ENCODE results near the gene NINL. TPM values are rescaled to one million over a fixed set of nuclear protein-coding genes. Genes with fewer than 3 reads are reported as not detected.

NINL gene
- total RNA-seq, 2 donors from 2014 or later = 5.0 to 5.2 TPM

- ATAC-seq = no peak
- DNase-seq = no peak
- intact Hi-C loops (cut with DNase I, micrococcal nuclease) = no loop called here
Observed at GRCh38 chr20:25460566-25461280, 124.6 kb downstream of the NINL start.

- ATAC-seq = no peak
- intact Hi-C loops (cut with DNase I, micrococcal nuclease) = no loop called here
- DNase-seq = no peak
Observed at GRCh38 chr20:25459916-25460535, 125.3 kb downstream of the NINL start.

- DNase-seq (no peak), ATAC-seq (no peak)
- intact Hi-C loops (cut with DNase I, micrococcal nuclease) = no loop called here
Observed at GRCh38 chr20:25459111-25459830, 126.1 kb downstream of the NINL start.

- ATAC-seq (no peak), DNase-seq (no peak)
- intact Hi-C loops (cut with DNase I, micrococcal nuclease) = no loop called here
Observed at GRCh38 chr20:25457886-25458680, 127.2 kb downstream of the NINL start.

- DNase-seq (no peak), ATAC-seq (no peak)
- intact Hi-C loops (cut with DNase I, micrococcal nuclease) = no loop called here
Observed at GRCh38 chr20:25454153-25454900, 131.0 kb downstream of the NINL start.

- DNase-seq (no peak), ATAC-seq (no peak)
- intact Hi-C loops (cut with DNase I, micrococcal nuclease) = no loop called here
Observed at GRCh38 chr20:25453035-25453810, 132.1 kb downstream of the NINL start.

- ATAC-seq (no peak), DNase-seq (no peak)
- intact Hi-C loops (cut with DNase I, micrococcal nuclease) = no loop called here
Observed at GRCh38 chr20:25452333-25452732, 133.0 kb downstream of the NINL start.

- intact Hi-C loops (cut with DNase I, micrococcal nuclease) = no loop called here
- DNase-seq = no peak
- no peak for ATAC-seq
Observed at GRCh38 chr20:25447671-25448070, 137.7 kb downstream of the NINL start.

- no peak for DNase-seq
- intact Hi-C loops (cut with DNase I, micrococcal nuclease) = no loop called here
- no peak for ATAC-seq
Observed at GRCh38 chr20:25444556-25444955, 140.8 kb downstream of the NINL start.

- intact Hi-C loops (cut with DNase I, micrococcal nuclease) = no loop called here
- ATAC-seq = no peak
Observed at GRCh38 chr20:25439328-25439727, 146.0 kb downstream of the NINL start.

GRCh38 chr20:25437153-25437581 is 148.2 kb downstream of the NINL start:
- ATAC-seq (no peak), DNase-seq (no peak)
- intact Hi-C loops (cut with DNase I, micrococcal nuclease) = no loop called here

More at GRCh38 chr20:25439328-25439727, 146.0 kb downstream of the NINL start:
- no peak for DNase-seq

- intact Hi-C loops (cut with DNase I, micrococcal nuclease) = no loop called here
- no peak for ATAC-seq
Observed at GRCh38 chr20:25424536-25424935, 160.8 kb downstream of the NINL start.

GRCh38 chr20:25422032-25422431 is 163.3 kb downstream of the NINL start:
- no peak for ATAC-seq
- intact Hi-C loops (cut with DNase I, micrococcal nuclease) = no loop called here

More at GRCh38 chr20:25424536-25424935, 160.8 kb downstream of the NINL start:
- DNase-seq = no peak

GRCh38 chr20:25421102-25421501 is 164.2 kb downstream of the NINL start:
- DNase-seq (no peak), ATAC-seq (no peak)
- intact Hi-C loops (cut with DNase I, micrococcal nuclease) = no loop called here

More at GRCh38 chr20:25422032-25422431, 163.3 kb downstream of the NINL start:
- DNase-seq = no peak

- intact Hi-C loops (cut with DNase I, micrococcal nuclease) = no loop called here
- DNase-seq (no peak), ATAC-seq (no peak)
Observed at GRCh38 chr20:25418776-25419175, 166.6 kb downstream of the NINL start.

GRCh38 chr20:25408890-25409289 is 176.4 kb downstream of the NINL start:
- DNase-seq (no peak), ATAC-seq (no peak)
- intact Hi-C loops (cut with DNase I, micrococcal nuclease) = loop anchor here (10.0 kb wide), 2 partner anchors 114 to 414 kb away; partner anchors contain the start of gene APMAP (in 1 of the 2)

GRCh38 chr20:25408170-25408547 is 177.2 kb downstream of the NINL start:
- intact Hi-C loops (cut with DNase I, micrococcal nuclease) = loop anchor here (10.0 kb wide), 2 partner anchors 113 to 413 kb away; partner anchors contain the start of gene APMAP (in 1 of the 2)

More at GRCh38 chr20:25408170-25408547, 177.2 kb downstream of the NINL start:
- DNase-seq = no peak
- ATAC-seq = no peak

Data from left colon (tissue), 2 donors.